Activated CD8-positive, alpha-beta T cell treated with anti-CD3 and anti-CD28 coated beads for 36 hours (primary cell): ENCODE measurements around the gene RXYLT1. TPM values are rescaled to one million over a fixed set of nuclear protein-coding genes. Genes with fewer than 3 reads are reported as not detected.
A peak's percentile ranks its signal among the peaks of the same experiment; 100 is the strongest.

Experiments used
- ATAC-seq: fragments of 200-7000 bp; cut with Tn5 transposase; one replicate; pipeline ENCODE4 v1.10.0; 2021; ENCODE audit warnings: mild to moderate bottlenecking, moderate library complexity
- CTCF ChIA-PET: fragments of 350-600 bp; sonication (Branson Sonifier 250); formaldehyde crosslinking; loops from one replicate; lab custom pipeline; 2021; ENCODE audit warnings: antibody characterized with exemption; lab: Charles Lee
- POLR2A ChIA-PET: fragments of 350-600 bp; sonication (Branson Sonifier 250); formaldehyde crosslinking; loops from one replicate; lab custom pipeline; 2021; ENCODE audit warnings: antibody characterized with exemption; lab: Charles Lee
- DNase-seq: peaks from one replicate; pipeline ENCODE4 v3.0.0-alpha.2; 2020
- H3K27ac Mint-ChIP-seq: one replicate; pipeline ENCODE4 v1.8.0; 2021; ENCODE audit warnings: mild to moderate bottlenecking, mixed read lengths
- H3K27me3 Mint-ChIP-seq: one replicate; pipeline ENCODE4 v1.8.0; 2021; ENCODE audit warnings: mixed read lengths
- H3K36me3 Mint-ChIP-seq: one replicate; pipeline ENCODE4 v1.8.0; 2021; ENCODE audit warnings: low read depth, mixed read lengths
- H3K4me1 Mint-ChIP-seq: one replicate; pipeline ENCODE4 v1.8.0; 2021; ENCODE audit warnings: low read depth, mixed read lengths
- H3K4me3 Mint-ChIP-seq: one replicate; pipeline ENCODE4 v1.8.0; 2021; ENCODE audit warnings: mild to moderate bottlenecking, moderate library complexity, mixed read lengths
- H3K9me3 Mint-ChIP-seq: one replicate; pipeline ENCODE4 v1.8.0; 2021; ENCODE audit warnings: mixed read lengths
- intact Hi-C: fragments of 100-400 bp; cut with micrococcal nuclease; formaldehyde crosslinking; loops from one replicate; pipeline ENCODE4 v1.10.0; 2022
- total RNA-seq, 2 experiments: library from RNA; stranded (reverse); gene quantifications; one replicate each; pipeline ENCODE4 v1.2.3, GENCODE V29; 2021
- TF ChIP-seq, protein P1 (sequence below): fragments of 200-600 bp; IDR thresholded peaks from one replicate; pipeline ENCODE4 v1.8.0; 2022; ENCODE audit warnings: antibody characterized with exemption, mild to moderate bottlenecking

Gene RXYLT1
- total RNA-seq, 2 experiments from 2014 or later = 18.7 to 19.0 TPM

DNA sequence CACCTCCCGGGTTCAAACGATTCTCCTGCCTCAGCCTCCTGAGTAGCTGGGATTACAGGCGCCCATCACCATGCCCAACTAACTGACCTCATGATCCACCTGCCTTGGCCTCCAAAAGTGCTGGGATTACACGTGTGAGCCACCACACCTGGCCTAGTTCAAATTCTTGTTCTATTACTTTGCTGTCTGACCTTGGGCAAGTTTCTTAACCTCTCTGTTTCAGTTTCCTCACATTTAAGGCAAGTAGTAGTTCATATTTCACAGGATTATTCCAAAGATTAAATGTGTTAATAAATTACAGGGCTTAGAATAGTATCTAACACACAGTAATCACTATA, 10.9 kb downstream of the RXYLT1 start:
- H3K36me3 Mint-ChIP-seq = peaks cover 46% of the 10 kb centered on the region
- H3K27me3 Mint-ChIP-seq = no peaks in the 10 kb centered on the region
- no peak overlapping the region for H3K27ac Mint-ChIP-seq
- TF ChIP-seq, protein P1, sequence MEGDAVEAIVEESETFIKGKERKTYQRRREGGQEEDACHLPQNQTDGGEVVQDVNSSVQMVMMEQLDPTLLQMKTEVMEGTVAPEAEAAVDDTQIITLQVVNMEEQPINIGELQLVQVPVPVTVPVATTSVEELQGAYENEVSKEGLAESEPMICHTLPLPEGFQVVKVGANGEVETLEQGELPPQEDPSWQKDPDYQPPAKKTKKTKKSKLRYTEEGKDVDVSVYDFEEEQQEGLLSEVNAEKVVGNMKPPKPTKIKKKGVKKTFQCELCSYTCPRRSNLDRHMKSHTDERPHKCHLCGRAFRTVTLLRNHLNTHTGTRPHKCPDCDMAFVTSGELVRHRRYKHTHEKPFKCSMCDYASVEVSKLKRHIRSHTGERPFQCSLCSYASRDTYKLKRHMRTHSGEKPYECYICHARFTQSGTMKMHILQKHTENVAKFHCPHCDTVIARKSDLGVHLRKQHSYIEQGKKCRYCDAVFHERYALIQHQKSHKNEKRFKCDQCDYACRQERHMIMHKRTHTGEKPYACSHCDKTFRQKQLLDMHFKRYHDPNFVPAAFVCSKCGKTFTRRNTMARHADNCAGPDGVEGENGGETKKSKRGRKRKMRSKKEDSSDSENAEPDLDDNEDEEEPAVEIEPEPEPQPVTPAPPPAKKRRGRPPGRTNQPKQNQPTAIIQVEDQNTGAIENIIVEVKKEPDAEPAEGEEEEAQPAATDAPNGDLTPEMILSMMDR = no peak
- POLR2A ChIA-PET = no interaction called here
- H3K4me1 Mint-ChIP-seq = peaks cover 11% of the 10 kb centered on the region
- H3K9me3 Mint-ChIP-seq = no peaks in the 10 kb centered on the region
- DNase-seq (no peak), ATAC-seq (no peak)
- CTCF ChIA-PET = no interaction called here
- H3K4me3 Mint-ChIP-seq = no peak overlapping the region
- intact Hi-C loops = no loop called here

DNA sequence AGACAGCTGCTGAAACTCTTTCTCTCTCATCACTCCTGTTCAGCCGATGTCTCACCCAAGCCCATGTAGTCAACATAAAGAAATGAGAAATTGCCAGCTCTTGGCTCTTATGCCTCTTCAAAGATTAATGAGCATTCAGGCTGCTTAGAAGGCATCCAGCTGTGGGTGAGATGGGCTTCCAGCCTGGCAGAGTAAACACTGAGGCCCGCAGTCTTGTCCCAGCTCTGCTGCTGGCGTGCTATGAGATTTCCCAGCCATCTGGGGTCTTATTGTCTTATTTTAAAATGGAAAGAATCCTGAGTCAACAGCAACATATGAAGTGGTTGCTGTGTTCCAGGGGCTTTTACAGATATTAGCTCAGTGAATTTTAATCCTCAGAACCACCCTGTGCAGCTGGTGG, 12.6 kb downstream of the RXYLT1 start:
- H3K9me3 Mint-ChIP-seq = no peaks in the 10 kb centered on the region
- H3K4me3 Mint-ChIP-seq = no peak overlapping the region
- peaks cover 12% of the 10 kb centered on the region for H3K4me1 Mint-ChIP-seq
- H3K36me3 Mint-ChIP-seq = peaks cover 41% of the 10 kb centered on the region
- DNase-seq = no peak
- intact Hi-C loops = no loop called here
- no peak overlapping the region for H3K27ac Mint-ChIP-seq
- no peaks in the 10 kb centered on the region for H3K27me3 Mint-ChIP-seq
- ATAC-seq = no peak
- CTCF ChIA-PET = interaction anchor here (1.4 to 2.5 kb wide), 2 partner anchors 10 to 372 kb away, joined by 3 to 11 read pairs; no protein-coding TSS in a partner anchor
- TF ChIP-seq, protein P1 = no peak
- POLR2A ChIA-PET = no interaction called here

DNA sequence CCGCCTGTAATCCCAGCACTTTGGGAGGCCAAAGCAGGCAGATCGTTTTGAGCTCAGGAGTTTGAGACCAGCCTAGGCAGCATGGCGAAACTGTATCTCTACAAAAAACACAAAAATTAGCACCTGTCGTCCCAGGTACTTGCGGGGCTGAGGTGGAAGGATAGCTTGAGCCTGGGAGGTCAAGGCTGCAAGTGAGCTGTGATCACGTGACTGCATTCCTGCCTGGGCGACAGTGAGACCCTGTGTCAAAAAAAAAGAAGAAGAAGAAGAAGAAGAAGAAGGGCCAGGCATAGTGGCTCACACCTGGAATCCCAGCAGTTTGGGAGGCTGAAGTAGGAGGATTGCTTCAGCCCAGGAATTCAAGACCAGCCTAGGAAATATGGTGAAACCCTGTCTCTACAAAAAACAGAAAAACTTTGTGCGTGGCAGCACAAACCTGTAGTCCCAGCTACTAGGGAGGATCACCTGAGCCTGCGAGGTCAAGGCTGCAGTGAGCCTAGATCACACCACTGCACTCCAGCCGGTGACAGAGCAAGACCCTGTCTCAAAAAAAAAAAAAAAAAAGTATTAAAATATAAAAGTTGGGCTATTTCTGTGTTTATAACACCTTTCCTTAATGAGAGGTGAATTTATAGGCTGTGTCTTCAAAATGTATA, 15.5 kb downstream of the RXYLT1 start:
- Mint-ChIP-seq H3K36me3 (peaks cover 18% of the 10 kb centered on the region), H3K27me3 (no peaks in the 10 kb centered on the region), H3K9me3 (no peaks in the 10 kb centered on the region), H3K4me3 (no peak overlapping the region), H3K27ac (no peak overlapping the region), H3K4me1 (peaks cover 8% of the 10 kb centered on the region)
- intact Hi-C loops = no loop called here
- CTCF ChIA-PET = interaction anchor here (1.0 to 1.6 kb wide), 2 partner anchors 7 to 12 kb away, joined by 3 to 4 read pairs; no protein-coding TSS in a partner anchor
- POLR2A ChIA-PET = interaction anchor here (0.6 kb wide), 1 partner anchor 29 kb away, joined by 3 read pairs; no protein-coding TSS in a partner anchor
- TF ChIP-seq, protein P1 = no peak
- no peak for DNase-seq
- no peak for ATAC-seq

DNA sequence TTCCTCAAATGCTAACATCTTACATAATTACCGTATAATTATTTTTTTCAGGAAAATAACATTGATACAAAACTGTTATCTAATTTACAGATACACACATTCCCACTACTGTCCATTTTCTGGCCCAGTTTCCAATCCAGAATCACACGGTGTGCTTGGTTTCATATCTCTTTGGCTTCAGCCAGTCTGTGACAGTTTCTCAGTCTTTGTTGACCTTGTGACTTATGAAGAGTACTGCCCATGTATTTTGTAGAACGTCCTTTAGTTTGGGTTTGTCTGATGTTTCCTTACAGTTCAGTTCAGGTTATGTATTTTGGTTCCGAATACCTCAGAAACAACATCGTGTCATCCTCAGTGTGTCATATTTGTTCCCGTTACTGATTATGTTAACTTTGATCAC, 16.2 kb downstream of the RXYLT1 start:
- Mint-ChIP-seq H3K9me3 (no peaks in the 10 kb centered on the region), H3K27me3 (no peaks in the 10 kb centered on the region), H3K4me3 (no peak overlapping the region), H3K4me1 (peaks cover 5% of the 10 kb centered on the region), H3K36me3 (peaks cover 12% of the 10 kb centered on the region), H3K27ac (no peak overlapping the region)
- no peak for DNase-seq
- TF ChIP-seq, protein P1 = no peak
- intact Hi-C loops = no loop called here
- ChIA-PET CTCF (no interaction called here), POLR2A (interaction anchor here (0.6 kb wide), 1 partner anchor 28 kb away, joined by 3 read pairs; no protein-coding TSS in a partner anchor)
- ATAC-seq = no peak

DNA sequence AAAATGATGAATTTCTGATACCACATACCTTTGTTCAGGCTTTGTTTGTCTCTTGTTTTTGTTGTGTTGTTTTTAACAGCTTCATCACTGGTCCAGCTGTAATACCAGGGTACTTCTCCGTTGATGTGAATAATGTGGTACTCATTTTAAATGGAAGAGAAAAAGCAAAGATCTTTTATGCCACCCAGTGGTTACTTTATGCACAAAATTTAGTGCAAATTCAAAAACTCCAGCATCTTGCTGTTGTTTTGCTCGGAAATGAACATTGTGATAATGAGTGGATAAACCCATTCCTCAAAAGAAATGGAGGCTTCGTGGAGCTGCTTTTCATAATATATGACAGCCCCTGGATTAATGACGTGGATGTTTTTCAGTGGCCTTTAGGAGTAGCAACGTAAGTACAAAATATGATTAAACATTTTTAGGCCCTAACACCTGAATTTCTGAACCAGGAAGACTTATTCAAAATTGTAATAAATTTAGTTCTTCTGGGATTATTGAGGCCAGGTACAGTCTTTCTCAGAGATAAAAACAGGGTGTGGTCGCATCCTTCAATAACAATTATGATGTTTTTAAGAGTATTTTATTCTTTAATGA, 22.4 kb downstream of the RXYLT1 start:
- ATAC-seq = no peak
- DNase-seq = no peak
- H3K27ac Mint-ChIP-seq = no peak overlapping the region
- POLR2A ChIA-PET = no interaction called here
- TF ChIP-seq, protein P1 = peak; percentile 55
- no peak overlapping the region for H3K4me3 Mint-ChIP-seq
- H3K27me3 Mint-ChIP-seq = no peaks in the 10 kb centered on the region
- intact Hi-C loops = loop anchor here (10.0 kb wide), 1 partner anchor 127 kb away; no protein-coding TSS in a partner anchor
- no peaks in the 10 kb centered on the region for H3K4me1 Mint-ChIP-seq
- no peaks in the 10 kb centered on the region for H3K9me3 Mint-ChIP-seq
- H3K36me3 Mint-ChIP-seq = peaks cover 8% of the 10 kb centered on the region
- CTCF ChIA-PET = interaction anchor here (0.6 to 2.4 kb wide), 14 partner anchors 8 to 455 kb away, joined by 3 to 16 read pairs (median 4); partner anchors contain the start of gene DPY19L2
